HCT116 (cell line): ENCODE measurements around the gene MRPS27. TPM values are rescaled to one million over a fixed set of nuclear protein-coding genes. Genes with fewer than 3 reads are reported as not detected.

ENCODE experiments used
- ATAC-seq: fragments of 200-7000 bp; cut with Tn5 transposase; 2 replicates; pipeline ENCODE4 v1.9.1; 2020; ENCODE audit warnings: mild to moderate bottlenecking, moderate library complexity
- BruUV-seq: library from RNA; stranded (reverse); fragments of 400-500 nt; replicated peaks from 2 replicates; lab custom pipeline; 2021; lab: Mats Ljungman, UMichigan
- CTCF ChIA-PET: fragments of 300-600 bp; sonication (Branson Sonifier 250); formaldehyde crosslinking; loops from one replicate; lab custom pipeline; 2021; ENCODE audit warnings: antibody characterized with exemption; lab: Charles Lee
- POLR2A ChIA-PET: fragments of 300-600, 350-600 bp; sonication (Branson Sonifier 250); formaldehyde crosslinking; loops from one replicate; lab custom pipeline; 2021; ENCODE audit warnings: antibody characterized with exemption; lab: Charles Lee
- RAD21 ChIA-PET, 2 experiments: fragments of 300-600 bp; sonication (Branson Sonifier 250); formaldehyde crosslinking; loops; one replicate each; lab custom pipeline; 2023; ENCODE audit warnings: low total read pairs in 2 of 2; ENCODE audit not compliant: uncharacterized antibody in 2 of 2, unreplicated experiment in 2 of 2, low non-redundant PET in 1 of 2; lab: Charles Lee
- DNase-seq: peaks from one replicate; pipeline ENCODE4 v3.0.0-alpha.2; 2010; ENCODE audit warnings: low read depth, low spot score
- H2AFZ ChIP-seq: fragments of 200-600 bp; shearing (Covaris generic), sonication (generic); 2 replicates; pipeline ENCODE4 v1.6.1; 2017; ENCODE audit warnings: low read depth, mixed run types, mixed read lengths, antibody characterized with exemption, low read length; ENCODE audit not compliant: poor library complexity, severe bottlenecking
- H3K27ac ChIP-seq: 2 replicates; pipeline ENCODE4 v1.5.1; 2012; ENCODE audit warnings: low read depth, low read length
- H3K27me3 ChIP-seq: fragments of 200-600 bp; sonication (generic); 2 replicates; pipeline ENCODE4 v1.6.1; 2016; ENCODE audit warnings: mixed run types, low read length, mixed read lengths; ENCODE audit not compliant: insufficient read depth
- H3K36me3 ChIP-seq, 2 experiments: fragments of 200-500 bp in 1 of 2; fragments of 200-600 bp in 1 of 2; sonication (Bioruptor generic) in 1 of 2; sonication (generic) in 1 of 2; 2 replicates each; pipeline versions ENCODE4 v1.5.1 to v1.6.1; 2014 to 2016; ENCODE audit warnings: low read length in 2 of 2, inconsistent platforms in 1 of 2, mixed read lengths in 1 of 2, mixed run types in 1 of 2; ENCODE audit not compliant: insufficient read depth in 2 of 2, control insufficient read depth in 1 of 2
- H3K4me1 ChIP-seq, 2 experiments: fragments of 200-600 bp in 1 of 2; sonication (generic) in 1 of 2; 2 replicates each; pipeline versions ENCODE4 v1.5.1 to v1.6.1; 2012 to 2017; ENCODE audit warnings: low read length in 2 of 2, inconsistent platforms in 1 of 2, mild to moderate bottlenecking in 1 of 2, mixed read lengths in 1 of 2, mixed run types in 1 of 2, moderate library complexity in 1 of 2; ENCODE audit not compliant: insufficient read depth in 2 of 2, control insufficient read depth in 1 of 2
- H3K4me2 ChIP-seq: fragments of 200-600 bp; sonication (generic); 2 replicates; pipeline ENCODE4 v1.6.1; 2017; ENCODE audit warnings: mixed run types, low read length, mixed read lengths
- H3K4me3 ChIP-seq, 2 experiments: fragments of 200-600 bp in 1 of 2; sonication (generic) in 1 of 2; replicated peaks in 1 of 2; 2 replicates each; pipeline ENCODE4 v1.5.1; 2011 to 2016; ENCODE audit warnings: low read length in 2 of 2, control low read depth in 1 of 2, low read depth in 1 of 2, mild to moderate bottlenecking in 1 of 2, mixed read lengths in 1 of 2, mixed run types in 1 of 2
- H3K79me2 ChIP-seq: fragments of 200-600 bp; sonication (generic); 2 replicates; pipeline ENCODE4 v1.6.1; 2017; ENCODE audit warnings: mild to moderate bottlenecking, mixed run types, low read length, moderate library complexity, mixed read lengths; ENCODE audit not compliant: insufficient read depth
- H3K9ac ChIP-seq: fragments of 200-600 bp; sonication (generic); 2 replicates; pipeline ENCODE4 v1.6.1; 2016; ENCODE audit warnings: low read length, mixed read lengths
- H3K9me2 ChIP-seq: fragments of 200-600 bp; sonication (generic), shearing (Covaris generic); 2 replicates; pipeline ENCODE4 v1.6.1; 2017; ENCODE audit warnings: mixed run types, mild to moderate bottlenecking, moderate library complexity; ENCODE audit not compliant: insufficient read depth
- H3K9me3 ChIP-seq, 2 experiments: fragments of 200-500 bp in 1 of 2; fragments of 200-600 bp in 1 of 2; sonication (Bioruptor generic) in 1 of 2; sonication (generic) in 1 of 2; 2 replicates each; pipeline ENCODE4 v1.6.1; 2014 to 2017; ENCODE audit warnings: low read length in 2 of 2, mixed read lengths in 2 of 2, inconsistent platforms in 1 of 2, low read depth in 1 of 2, mild to moderate bottlenecking in 1 of 2, mixed run types in 1 of 2, moderate library complexity in 1 of 2; ENCODE audit not compliant: control insufficient read depth in 1 of 2, insufficient read depth in 1 of 2
- H4K20me1 ChIP-seq: fragments of 200-600 bp; sonication (generic), shearing (Covaris generic); 2 replicates; pipeline ENCODE4 v1.6.1; 2017; ENCODE audit warnings: mixed run types, mild to moderate bottlenecking, moderate library complexity; ENCODE audit not compliant: insufficient read depth
- ATF3 ChIP-seq: IDR thresholded peaks from 2 replicates; pipeline ENCODE4 v1.6.1; 2012
- CEBPB ChIP-seq: IDR thresholded peaks from 2 replicates; pipeline ENCODE4 v1.6.1; 2012; ENCODE audit warnings: low read depth
- CTCF ChIP-seq, 3 experiments: fragments of 200-600 bp in 1 of 3; sonication (generic) in 1 of 3; IDR thresholded peaks in 2 of 3; conservative IDR thresholded peaks in 1 of 3; 2 replicates each; pipeline ENCODE4 v1.5.1; 2012 to 2017; ENCODE audit warnings: low read depth in 2 of 3, low read length in 2 of 3, antibody characterized with exemption in 1 of 3, borderline replicate concordance in 1 of 3, control low read depth in 1 of 3, mild to moderate bottlenecking in 1 of 3, mixed read lengths in 1 of 3, mixed run types in 1 of 3, moderate library complexity in 1 of 3; ENCODE audit not compliant: insufficient read depth in 1 of 3
- EGR1 ChIP-seq: IDR thresholded peaks from 2 replicates; pipeline ENCODE4 v1.6.1; 2012; ENCODE audit warnings: low read depth
- ELF1 ChIP-seq: IDR thresholded peaks from 2 replicates; pipeline ENCODE4 v1.6.1; 2012; ENCODE audit warnings: low read depth, borderline replicate concordance
- EZH2 ChIP-seq: fragments of 200-600 bp; sonication (generic); IDR thresholded peaks from 2 replicates; pipeline ENCODE4 v1.6.1; 2017; ENCODE audit warnings: antibody characterized with exemption, mixed run types
- JUND ChIP-seq: IDR thresholded peaks from 2 replicates; pipeline ENCODE4 v1.6.1; 2012
- POLR2AphosphoS5 ChIP-seq: IDR thresholded peaks from 2 replicates; pipeline ENCODE4 v1.6.1; 2011; ENCODE audit warnings: mild to moderate bottlenecking, low read depth, low read length, moderate library complexity
- RAD21 ChIP-seq: IDR thresholded peaks from 2 replicates; pipeline ENCODE4 v1.6.1; 2012; ENCODE audit warnings: low read depth, mild to moderate bottlenecking
- SIN3A ChIP-seq: IDR thresholded peaks from 2 replicates; pipeline ENCODE4 v1.6.1; 2012; ENCODE audit warnings: low read depth
- ZFX ChIP-seq: fragments of 450-650 bp; IDR thresholded peaks from 2 replicates; pipeline ENCODE4 v1.6.1; 2017
- intact Hi-C: fragments of 100-400 bp; cut with micrococcal nuclease; formaldehyde crosslinking; loops from 2 replicates; pipeline ENCODE4 v1.10.0; 2022
- total RNA-seq: library from RNA; stranded (reverse); gene quantifications from one replicate; pipeline ENCODE4 v1.2.1, GENCODE V29; 2021; ENCODE audit not compliant: unreplicated experiment

MRPS27 gene
- total RNA-seq, 1 experiment from 2014 or later, result 113 TPM

GRCh38 chr5:72177538-72177937, 142.5 kb downstream of the MRPS27 start (continued):
- TF ChIP-seq CTCF (IDR thresholded peaks at IDR 0.05 in 2 of 3, conservative IDR thresholded peaks at IDR 0.05 in 1 of 3; ENCODE audit: borderline replicate concordance in 1 of 3, insufficient read depth in 1 of 3, low read depth in 2 of 3, low read length in 2 of 3) (no peak), EGR1 (no peak), ZFX (no peak), EZH2 (no peak), POLR2AphosphoS5 (no peak), SIN3A (no peak), JUND (no peak), ELF1 (no peak), RAD21 (no peak), ATF3 (no peak), CEBPB (no peak)

- H3K27me3 ChIP-seq, result no peaks in the 10 kb centered on the region
- H3K9me2 ChIP-seq, result no peaks in the 10 kb centered on the region
- no peaks in the 10 kb centered on the region for H4K20me1 ChIP-seq
- H3K4me1 ChIP-seq, result no peaks in the 10 kb centered on the region
- BruUV-seq, result no TSS peak
- DNase-seq (no peak), ATAC-seq (no peak)
- no peak overlapping the region for H3K4me2 ChIP-seq
- no peak for TF ChIP-seq CEBPB
- no peak for TF ChIP-seq POLR2AphosphoS5
- TF ChIP-seq SIN3A, result no peak
- ChIA-PET CTCF (no interaction called here), POLR2A (no interaction called here), RAD21 (no interaction called here)
- H3K27ac ChIP-seq, result no peak overlapping the region
- no peaks in the 10 kb centered on the region for H3K36me3 ChIP-seq
- no peaks in the 10 kb centered on the region for H3K9me3 ChIP-seq
- H3K9ac ChIP-seq, result no peak overlapping the region
- H3K4me3 ChIP-seq, result no peak overlapping the region
- H3K79me2 ChIP-seq, result no peaks in the 10 kb centered on the region
- intact Hi-C loops, result no loop called here
- no peak overlapping the region for H2AFZ ChIP-seq
Observed at GRCh38 chr5:72172786-72173185, 147.3 kb downstream of the MRPS27 start.
